Loucy (cell line): ENCODE results near the gene CIRBP.

Source experiments
- H2AFZ ChIP-seq: fragments of 200-600 bp; sonication (generic); 2 replicates; pipeline ENCODE4 v1.6.0; 2016; ENCODE audit warnings: antibody characterized with exemption, mild to moderate bottlenecking, low read length, moderate library complexity
- H3F3A ChIP-seq: fragments of 200-600 bp; 2 replicates; pipeline ENCODE4 v1.6.0; 2016; ENCODE audit warnings: antibody characterized with exemption, low read depth, mild to moderate bottlenecking
- H3K27me3 ChIP-seq: fragments of 200-600 bp; sonication (generic); 2 replicates; pipeline ENCODE4 v1.6.1; 2014; ENCODE audit warnings: low read length, mild to moderate bottlenecking; ENCODE audit not compliant: insufficient read depth, poor library complexity, severe bottlenecking
- H3K36me3 ChIP-seq: fragments of 200-600 bp; sonication (generic); 2 replicates; pipeline ENCODE4 v1.6.1; 2016; ENCODE audit warnings: low read length; ENCODE audit not compliant: insufficient read depth
- H3K4me1 ChIP-seq: fragments of 200-600 bp; sonication (generic); 2 replicates; pipeline ENCODE4 v1.5.1; 2014; ENCODE audit warnings: low read length, mild to moderate bottlenecking; ENCODE audit not compliant: insufficient read depth, poor library complexity, severe bottlenecking
- H3K4me2 ChIP-seq: fragments of 200-600 bp; sonication (generic); 2 replicates; pipeline ENCODE4 v1.6.0; 2014; ENCODE audit warnings: antibody characterized with exemption, low read length, low read depth, mild to moderate bottlenecking; ENCODE audit not compliant: poor library complexity, severe bottlenecking
- H3K4me3 ChIP-seq: fragments of 200-600 bp; sonication (generic); 2 replicates; pipeline ENCODE4 v1.5.1; 2014; ENCODE audit warnings: low read length, mild to moderate bottlenecking, mixed read lengths; ENCODE audit not compliant: poor library complexity, severe bottlenecking
- H3K79me2 ChIP-seq: fragments of 200-600 bp; sonication (generic); 2 replicates; pipeline ENCODE4 v1.6.1; 2014; ENCODE audit warnings: low read length; ENCODE audit not compliant: insufficient read depth
- H3K9ac ChIP-seq: fragments of 200-600 bp; sonication (generic); 2 replicates; pipeline ENCODE4 v1.6.0; 2014; ENCODE audit warnings: mild to moderate bottlenecking, low read depth, low read length, moderate library complexity; ENCODE audit not compliant: poor library complexity, severe bottlenecking
- H3K9me2 ChIP-seq: fragments of 200-600 bp; sonication (generic); replicated peaks from 2 replicates; pipeline ENCODE4 v1.6.1; 2016; ENCODE audit warnings: low read depth, low read length, mixed read lengths
- H3K9me3 ChIP-seq: fragments of 200-600 bp; sonication (generic); 2 replicates; pipeline ENCODE4 v1.6.1; 2014; ENCODE audit warnings: mild to moderate bottlenecking, antibody characterized with exemption, low read length, low read depth; ENCODE audit not compliant: insufficient read depth
- H4K20me1 ChIP-seq: fragments of 200-600 bp; sonication (generic); 2 replicates; pipeline ENCODE4 v1.6.0; 2014; ENCODE audit warnings: antibody characterized with exemption, low read length, mild to moderate bottlenecking; ENCODE audit not compliant: insufficient read depth, poor library complexity, severe bottlenecking
- EZH2phosphoT487 ChIP-seq: fragments of 200-600 bp; IDR thresholded peaks from 2 replicates; pipeline ENCODE4 v1.6.1; 2018; ENCODE audit warnings: antibody characterized with exemption, mild to moderate bottlenecking, moderate library complexity, borderline replicate concordance
- TF ChIP-seq, protein P1 (sequence below): fragments of 200-600 bp; sonication (generic); conservative IDR thresholded peaks from 2 replicates; pipeline ENCODE4 v1.5.1; 2014; ENCODE audit warnings: mild to moderate bottlenecking, antibody characterized with exemption, low read length

CIRBP gene

DNA sequence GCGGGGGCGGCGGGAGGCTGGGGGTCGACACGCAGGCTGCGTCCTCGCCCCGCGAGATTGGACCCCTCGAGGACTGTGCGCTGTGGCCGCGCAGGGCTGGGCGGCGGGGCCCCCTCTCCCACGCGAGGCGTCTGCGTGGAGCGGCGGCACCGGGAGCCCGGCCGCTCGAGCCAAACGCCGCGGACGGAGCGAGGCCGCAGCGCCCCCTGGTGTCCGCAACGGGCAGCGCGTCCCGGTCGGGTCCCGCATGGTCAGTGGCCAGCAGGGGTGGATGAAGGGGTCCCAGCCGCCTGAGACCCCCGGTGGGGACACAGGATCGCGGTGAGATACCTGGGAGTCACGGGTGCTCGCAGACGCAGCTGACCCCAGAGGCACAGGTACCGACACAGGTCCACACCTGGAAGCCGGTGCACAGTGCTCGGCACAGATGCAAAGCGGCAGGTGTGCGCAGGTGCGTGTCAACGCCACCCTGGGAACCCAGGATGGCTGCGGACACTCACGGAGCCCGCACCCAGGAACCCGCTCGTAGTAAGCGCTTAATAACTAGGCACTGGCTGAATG, 2.1 kb upstream of the CIRBP start:
- Histone ChIP-seq H3F3A (peaks cover under 1% of the 10 kb centered on the region; the same call in 1 of the 2 replicates), H3K9me2 (no peaks in the 10 kb centered on the region), H3K27me3 (peaks cover 4% of the 10 kb centered on the region), H3K4me1 (peaks cover 38% of the 10 kb centered on the region), H4K20me1 (peaks cover 24% of the 10 kb centered on the region), H3K9me3 (no peaks in the 10 kb centered on the region), H3K36me3 (peaks cover 18% of the 10 kb centered on the region; the same call in 1 of the 2 replicates), H3K4me2 (peak overlapping the region; percentile 95), H3K79me2 (peaks cover 25% of the 10 kb centered on the region), H3K9ac (peak overlapping the region; percentile 53), H2AFZ (peak overlapping the region; percentile 85), H3K4me3 (peak overlapping the region; percentile 70)
- TF ChIP-seq, protein P1, sequence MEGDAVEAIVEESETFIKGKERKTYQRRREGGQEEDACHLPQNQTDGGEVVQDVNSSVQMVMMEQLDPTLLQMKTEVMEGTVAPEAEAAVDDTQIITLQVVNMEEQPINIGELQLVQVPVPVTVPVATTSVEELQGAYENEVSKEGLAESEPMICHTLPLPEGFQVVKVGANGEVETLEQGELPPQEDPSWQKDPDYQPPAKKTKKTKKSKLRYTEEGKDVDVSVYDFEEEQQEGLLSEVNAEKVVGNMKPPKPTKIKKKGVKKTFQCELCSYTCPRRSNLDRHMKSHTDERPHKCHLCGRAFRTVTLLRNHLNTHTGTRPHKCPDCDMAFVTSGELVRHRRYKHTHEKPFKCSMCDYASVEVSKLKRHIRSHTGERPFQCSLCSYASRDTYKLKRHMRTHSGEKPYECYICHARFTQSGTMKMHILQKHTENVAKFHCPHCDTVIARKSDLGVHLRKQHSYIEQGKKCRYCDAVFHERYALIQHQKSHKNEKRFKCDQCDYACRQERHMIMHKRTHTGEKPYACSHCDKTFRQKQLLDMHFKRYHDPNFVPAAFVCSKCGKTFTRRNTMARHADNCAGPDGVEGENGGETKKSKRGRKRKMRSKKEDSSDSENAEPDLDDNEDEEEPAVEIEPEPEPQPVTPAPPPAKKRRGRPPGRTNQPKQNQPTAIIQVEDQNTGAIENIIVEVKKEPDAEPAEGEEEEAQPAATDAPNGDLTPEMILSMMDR = peak; percentile 77
- no peak for TF ChIP-seq EZH2phosphoT487

DNA sequence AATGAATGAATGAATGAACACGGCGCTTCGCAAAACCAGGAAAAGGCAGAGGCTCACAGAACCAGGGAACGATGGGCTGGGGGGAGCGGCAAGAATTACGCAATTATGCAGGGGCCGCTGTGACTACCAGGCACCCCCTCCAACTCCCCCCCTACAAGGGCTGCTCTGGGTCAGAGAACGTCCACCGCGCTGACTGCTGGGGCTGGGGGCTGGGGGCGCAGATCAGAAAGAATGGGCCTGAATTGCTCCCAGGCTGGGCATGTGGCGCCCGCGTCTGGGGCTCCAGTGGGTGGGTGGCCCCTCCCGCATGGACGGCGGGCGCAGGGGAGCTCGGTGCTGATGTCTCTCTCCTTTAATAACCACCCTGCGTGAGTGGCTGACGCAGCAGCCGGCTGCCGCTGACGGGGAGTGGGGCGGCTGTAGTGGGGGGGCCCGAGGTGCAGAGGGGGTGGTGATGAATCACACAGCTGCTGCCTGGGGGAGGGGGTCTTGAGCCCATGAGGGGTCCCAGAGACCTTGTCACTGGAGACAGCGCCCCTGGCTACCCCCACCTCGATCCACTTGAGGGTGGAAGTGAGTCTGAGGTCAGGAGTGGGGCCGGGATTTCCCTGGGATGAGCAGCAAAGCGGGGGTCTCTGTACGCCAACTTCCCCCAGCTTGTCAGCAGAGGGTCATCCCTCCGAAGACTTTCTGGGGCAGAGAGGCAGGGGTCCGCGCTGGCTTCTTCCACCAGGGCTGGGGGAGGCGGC, 1.5 kb upstream of the CIRBP start:
- no peaks in the 10 kb centered on the region for H3K9me2 ChIP-seq
- H3K4me1 ChIP-seq = peaks cover 43% of the 10 kb centered on the region
- peaks cover 31% of the 10 kb centered on the region for H4K20me1 ChIP-seq
- H3F3A ChIP-seq = peaks cover 7% of the 10 kb centered on the region
- no peak overlapping the region for H3K4me2 ChIP-seq
- H3K9me3 ChIP-seq = no peaks in the 10 kb centered on the region
- H3K9ac ChIP-seq = no peak overlapping the region
- TF ChIP-seq, protein P1 = no peak
- TF ChIP-seq EZH2phosphoT487 = no peak
- no peak overlapping the region for H3K4me3 ChIP-seq
- H3K27me3 ChIP-seq = peaks cover 4% of the 10 kb centered on the region
- no peak overlapping the region for H2AFZ ChIP-seq
- H3K79me2 ChIP-seq = peaks cover 32% of the 10 kb centered on the region
- H3K36me3 ChIP-seq = peaks cover 24% of the 10 kb centered on the region; the same call in 1 of the 2 replicates

DNA sequence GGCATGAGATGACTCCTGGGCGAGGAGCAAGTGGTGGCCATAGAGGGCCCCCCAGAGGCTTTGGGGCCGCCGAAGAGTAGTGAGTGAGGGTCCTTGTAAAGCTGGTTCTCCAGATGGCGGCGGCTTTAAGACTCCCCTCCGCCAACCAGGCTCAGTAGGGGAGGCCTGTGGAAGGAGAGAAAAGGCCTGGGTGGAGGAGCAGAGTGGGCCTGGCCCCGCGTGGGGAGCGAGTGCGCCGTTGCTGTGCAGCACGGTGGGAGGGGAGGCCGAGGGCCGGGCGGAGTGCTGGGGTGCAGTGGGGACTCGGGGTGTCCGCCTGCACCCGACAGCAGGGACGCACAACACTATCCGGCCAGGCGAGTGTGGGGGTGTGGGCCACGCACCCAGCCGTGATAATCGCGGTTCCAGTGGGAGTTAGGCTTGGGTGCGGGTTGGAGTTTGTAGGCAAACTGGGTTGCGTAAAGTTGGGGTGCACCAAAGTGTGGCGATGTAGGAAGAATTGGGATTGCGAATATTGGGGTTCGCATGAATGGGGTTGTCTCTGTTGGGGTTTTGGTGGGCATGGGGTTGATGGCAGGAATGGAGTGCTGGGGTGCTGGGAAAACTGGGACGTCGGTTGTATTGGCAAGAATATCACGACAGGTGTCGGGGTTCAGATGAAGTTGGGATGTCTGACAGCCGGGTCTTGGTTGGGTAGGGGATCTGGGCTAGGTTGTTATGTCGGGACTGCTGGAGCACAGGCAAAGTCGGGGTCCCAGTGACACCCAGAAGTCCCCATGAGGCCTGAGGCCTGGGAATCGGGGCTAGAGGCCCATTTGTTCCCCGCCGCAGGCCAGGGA, 687 bp upstream of the CIRBP start:
- Histone ChIP-seq H2AFZ (no peak overlapping the region), H3K79me2 (peaks cover 40% of the 10 kb centered on the region), H3K4me1 (peaks cover 46% of the 10 kb centered on the region), H3K4me2 (peak overlapping the region; percentile 79), H3K9me3 (no peaks in the 10 kb centered on the region), H3K36me3 (peaks cover 32% of the 10 kb centered on the region; the same call in 1 of the 2 replicates), H3F3A (peaks cover 7% of the 10 kb centered on the region), H3K27me3 (peaks cover 4% of the 10 kb centered on the region), H3K9me2 (no peaks in the 10 kb centered on the region), H3K9ac (peak overlapping the region; percentile 17), H4K20me1 (peaks cover 39% of the 10 kb centered on the region), H3K4me3 (peak overlapping the region; percentile 94)
- TF ChIP-seq EZH2phosphoT487 = no peak
